Measurements from ENCODE around the gene RBM20. TPM values are rescaled to one million over a fixed set of nuclear protein-coding genes. Genes with fewer than 3 reads are reported as not detected.
A peak's percentile ranks its signal among the peaks of the same experiment; 100 is the strongest.
"Not testable (repeated sequence)": the region's sequence is repeated elsewhere in the genome, so short reads cannot be mapped to it uniquely, and the experiment has no call there.

RBM20 gene
- total RNA-seq, 2 experiments from 2014 or later = 0.03 TPM; not detected in 1

DNA sequence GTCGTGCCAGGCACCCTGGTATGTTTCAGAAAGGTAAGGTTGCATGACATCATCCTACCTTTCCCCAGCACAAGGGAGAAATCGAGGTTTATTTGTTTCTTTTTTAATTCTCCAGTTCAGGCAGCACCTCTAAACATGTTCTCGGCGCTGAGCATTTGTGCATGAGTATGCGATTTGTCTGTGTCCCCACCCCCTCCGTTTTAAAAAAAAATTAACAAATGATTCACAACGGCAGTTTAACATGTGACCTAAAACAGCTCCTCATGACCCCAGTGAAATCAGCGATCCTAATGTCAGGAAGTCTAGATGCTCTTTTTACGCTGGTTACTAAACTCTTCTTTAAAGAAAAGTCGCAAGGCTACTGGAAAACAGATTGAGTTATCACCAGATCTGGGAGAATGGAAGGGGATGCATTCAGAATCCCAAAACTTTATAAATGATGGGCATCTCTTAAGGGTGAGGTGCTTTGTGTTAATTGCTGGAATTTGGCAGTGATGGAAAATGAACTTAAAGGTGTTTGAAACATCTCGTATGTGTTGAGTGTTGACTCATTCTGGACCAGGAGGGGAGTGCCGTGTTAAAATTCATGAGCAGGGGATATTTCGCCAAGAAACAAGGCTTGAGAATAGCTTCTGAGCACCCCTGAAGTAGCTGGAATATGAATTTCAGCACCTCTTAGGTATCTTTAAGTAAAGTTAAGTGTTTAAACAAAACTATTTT is 120.8 kb downstream of the RBM20 start:
- Mint-ChIP-seq H3K9me3 (ENCODE audit: insufficient read depth) (no peaks in the 10 kb centered on the region), H3K27me3 (ENCODE audit: low read depth) (no peaks in the 10 kb centered on the region), H3K4me3 (no peak overlapping the region), H3K36me3 (ENCODE audit: low read depth) (no peaks in the 10 kb centered on the region), H3K27ac (no peak overlapping the region), H3K4me1 (ENCODE audit: low read depth) (peaks cover 3% of the 10 kb centered on the region)
- DNase-seq (no peak), ATAC-seq (no peak)
- CTCF ChIA-PET = interaction anchor here (1.0 to 2.1 kb wide), 3 partner anchors 9 to 38 kb away, joined by 3 to 7 read pairs (median 3); no protein-coding TSS in a partner anchor
- POLR2A ChIA-PET = interaction anchor here (1.4 kb wide), 1 partner anchor 9 kb away, joined by 6 read pairs; no protein-coding TSS in a partner anchor

DNA sequence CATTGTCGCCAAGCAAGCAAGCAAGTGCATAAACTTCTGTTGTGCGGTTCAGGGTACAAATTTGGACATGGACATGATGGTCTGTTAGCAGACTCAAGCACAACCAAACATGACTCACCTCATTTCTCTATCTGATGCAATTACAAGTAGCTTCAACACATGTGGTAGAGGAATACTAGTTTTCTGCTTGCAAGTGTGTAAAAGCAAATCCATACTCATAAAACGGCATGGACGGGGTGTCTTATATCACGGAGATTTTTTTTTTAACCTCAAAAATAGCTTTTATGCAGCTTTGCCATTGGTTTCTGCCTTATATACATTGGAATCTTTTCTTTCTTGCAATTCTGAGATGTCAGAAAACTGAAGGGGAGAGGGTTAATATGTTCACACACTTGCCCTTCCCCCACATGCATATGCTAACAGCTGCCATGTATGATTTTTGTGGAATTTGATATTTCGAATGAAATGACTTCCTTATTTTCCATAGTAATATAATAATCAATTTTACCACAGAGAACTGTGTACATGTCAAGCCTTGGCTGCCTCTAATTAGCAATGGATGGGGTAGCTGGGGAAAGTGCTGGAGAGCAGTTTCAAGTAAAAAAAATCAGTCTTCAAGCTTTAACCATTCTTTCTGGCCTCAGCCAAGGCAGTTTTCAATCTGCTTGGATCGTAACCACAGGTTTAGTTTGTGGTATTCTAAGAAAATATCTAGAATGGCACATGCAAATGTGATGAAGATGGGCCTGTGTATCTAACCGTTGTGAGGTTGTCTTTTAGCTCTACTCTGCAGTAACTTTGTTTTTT is 121.6 kb downstream of the RBM20 start:
- DNase-seq (no peak), ATAC-seq (no peak)
- H3K9me3 Mint-ChIP-seq (ENCODE audit: insufficient read depth) = no peaks in the 10 kb centered on the region
- ChIA-PET POLR2A (interaction anchor here (1.4 kb wide), 1 partner anchor 8 kb away, joined by 6 read pairs; no protein-coding TSS in a partner anchor), CTCF (interaction anchor here (1.0 to 2.1 kb wide), 4 partner anchors 10 to 128 kb away, joined by 3 to 7 read pairs (median 3); no protein-coding TSS in a partner anchor)
- no peaks in the 10 kb centered on the region for H3K36me3 Mint-ChIP-seq (ENCODE audit: low read depth)
- H3K27ac Mint-ChIP-seq = no peak overlapping the region
- H3K27me3 Mint-ChIP-seq (ENCODE audit: low read depth) = no peaks in the 10 kb centered on the region
- peaks cover 3% of the 10 kb centered on the region for H3K4me1 Mint-ChIP-seq (ENCODE audit: low read depth)
- no peak overlapping the region for H3K4me3 Mint-ChIP-seq

DNA sequence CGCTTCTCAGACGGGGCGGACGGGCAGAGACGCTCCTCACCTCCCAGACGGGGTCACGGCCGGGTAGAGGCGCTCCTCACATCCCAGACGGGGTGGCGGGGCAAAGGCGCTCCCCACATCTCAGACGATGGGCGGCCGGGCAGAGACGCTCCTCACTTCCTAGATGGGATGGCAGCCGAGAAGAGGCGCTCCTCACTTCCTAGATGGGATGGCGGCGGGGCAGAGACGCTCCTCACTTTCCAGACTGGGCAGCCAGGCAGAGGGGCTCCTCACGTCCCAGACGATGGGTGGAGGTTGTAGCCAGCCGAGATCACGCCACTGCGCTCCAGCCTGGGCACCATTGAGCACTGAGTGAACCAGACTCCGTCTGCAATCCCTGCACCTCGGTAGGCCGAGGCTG is 123.5 kb downstream of the RBM20 start:
- POLR2A ChIA-PET; DNase-seq; H3K36me3 Mint-ChIP-seq (ENCODE audit: low read depth); ATAC-seq; H3K27me3 Mint-ChIP-seq (ENCODE audit: low read depth); H3K4me1 Mint-ChIP-seq (ENCODE audit: low read depth); CTCF ChIA-PET; H3K4me3 Mint-ChIP-seq; H3K9me3 Mint-ChIP-seq (ENCODE audit: insufficient read depth); H3K27ac Mint-ChIP-seq: not testable (repeated sequence)

DNA sequence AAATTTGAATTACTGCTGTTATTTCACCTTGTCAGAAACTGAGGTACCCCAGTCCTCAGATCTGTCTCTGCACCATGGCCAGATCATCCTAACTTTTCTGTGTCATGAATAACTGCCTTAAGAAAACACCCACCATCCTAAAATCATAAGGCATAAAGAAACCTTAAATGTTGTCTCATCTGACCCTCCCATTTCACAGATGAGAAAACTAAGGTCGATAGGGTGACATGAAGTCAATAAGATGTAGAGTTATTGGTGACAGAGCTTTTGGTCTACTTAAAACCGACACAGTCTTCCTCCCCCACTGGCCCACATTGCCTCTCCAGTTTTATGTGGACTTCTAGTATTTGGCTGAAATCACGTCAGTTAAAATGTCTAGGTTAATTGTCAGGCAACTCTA is 126.1 kb downstream of the RBM20 start:
- DNase-seq (no peak), ATAC-seq (no peak)
- Mint-ChIP-seq H3K9me3 (ENCODE audit: insufficient read depth) (no peaks in the 10 kb centered on the region), H3K27me3 (ENCODE audit: low read depth) (no peaks in the 10 kb centered on the region), H3K27ac (no peak overlapping the region), H3K4me1 (ENCODE audit: low read depth) (peaks cover 17% of the 10 kb centered on the region), H3K4me3 (no peak overlapping the region), H3K36me3 (ENCODE audit: low read depth) (no peaks in the 10 kb centered on the region)
- ChIA-PET POLR2A (no interaction called here), CTCF (no interaction called here)

DNA sequence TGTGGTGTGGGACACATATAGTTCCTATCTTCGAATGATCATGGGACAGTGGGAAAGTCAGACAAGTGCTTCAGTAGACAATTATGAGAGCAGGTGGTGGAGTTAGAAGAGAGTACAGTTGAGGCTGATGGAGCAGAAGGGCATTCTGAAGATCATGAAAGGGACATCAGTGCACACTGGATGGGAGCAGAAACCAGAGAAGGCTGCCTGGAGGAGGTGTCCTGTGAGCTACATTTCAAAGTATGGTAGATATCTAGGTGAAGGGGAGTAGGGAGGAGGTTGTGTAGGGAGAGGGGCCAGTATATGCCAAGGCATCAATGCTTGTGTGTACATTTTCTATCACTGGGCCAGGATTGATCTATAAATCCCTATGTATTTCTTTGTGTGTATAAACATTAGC is 127.3 kb downstream of the RBM20 start:
- Mint-ChIP-seq H3K4me1 (ENCODE audit: low read depth) (peaks cover 21% of the 10 kb centered on the region), H3K9me3 (ENCODE audit: insufficient read depth) (no peaks in the 10 kb centered on the region), H3K36me3 (ENCODE audit: low read depth) (no peaks in the 10 kb centered on the region), H3K27me3 (ENCODE audit: low read depth) (no peaks in the 10 kb centered on the region), H3K27ac (no peak overlapping the region), H3K4me3 (no peak overlapping the region)
- ATAC-seq = no peak
- ChIA-PET CTCF (no interaction called here), POLR2A (no interaction called here)
- no peak for DNase-seq

DNA sequence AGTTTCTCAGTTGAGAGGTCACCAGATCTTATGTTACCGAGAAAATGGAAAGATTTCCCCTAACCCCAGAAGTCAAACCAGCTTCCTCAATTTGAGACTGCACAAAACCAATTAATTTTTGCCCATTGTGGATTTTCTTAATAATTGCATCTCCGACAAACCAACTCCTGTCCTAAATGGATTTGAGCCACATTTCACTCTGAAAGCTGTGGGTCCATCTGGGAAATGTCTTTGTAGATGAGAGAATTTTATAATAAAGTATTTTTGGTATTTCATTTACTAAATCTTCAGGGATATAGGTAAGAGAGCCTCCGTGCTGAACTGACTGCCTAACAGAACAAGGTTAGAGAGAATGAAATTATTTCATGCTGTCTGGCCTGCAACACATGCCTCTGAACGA is 127.9 kb downstream of the RBM20 start:
- no peak overlapping the region for H3K27ac Mint-ChIP-seq
- peaks cover 21% of the 10 kb centered on the region for H3K4me1 Mint-ChIP-seq (ENCODE audit: low read depth)
- H3K36me3 Mint-ChIP-seq (ENCODE audit: low read depth) = no peaks in the 10 kb centered on the region
- H3K9me3 Mint-ChIP-seq (ENCODE audit: insufficient read depth) = no peaks in the 10 kb centered on the region
- no peaks in the 10 kb centered on the region for H3K27me3 Mint-ChIP-seq (ENCODE audit: low read depth)
- no peak for DNase-seq
- ChIA-PET CTCF (no interaction called here), POLR2A (no interaction called here)
- no peak for ATAC-seq
- H3K4me3 Mint-ChIP-seq = no peak overlapping the region

DNA sequence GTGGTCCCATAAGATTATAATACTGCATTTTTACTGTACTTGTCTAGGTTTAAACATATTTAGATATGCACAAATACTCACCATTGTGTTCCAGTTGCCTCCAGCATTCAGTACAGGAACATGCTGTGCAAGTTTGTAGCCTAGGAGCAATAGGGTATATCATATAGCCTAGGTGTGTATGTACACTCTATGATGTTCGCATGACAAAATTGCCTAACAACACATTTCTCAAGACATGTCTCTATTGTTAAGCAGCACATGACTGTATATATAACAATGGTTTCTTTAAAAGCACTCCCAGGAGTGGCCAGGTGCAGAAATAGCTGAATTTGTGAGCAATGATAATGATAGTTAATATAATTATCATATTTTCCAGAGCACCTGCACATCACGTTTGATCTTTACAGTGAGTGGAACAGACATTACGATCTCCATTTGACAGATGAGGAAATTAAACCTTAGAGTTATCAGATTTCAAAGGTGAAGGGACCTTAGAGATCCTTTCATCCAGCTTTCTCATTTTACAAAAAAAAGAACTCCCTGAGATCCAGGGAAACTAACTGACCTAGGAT is 128.4 kb downstream of the RBM20 start:
- H3K27me3 Mint-ChIP-seq (ENCODE audit: low read depth) = no peaks in the 10 kb centered on the region
- ATAC-seq (no peak), DNase-seq (no peak)
- H3K4me1 Mint-ChIP-seq (ENCODE audit: low read depth) = peaks cover 21% of the 10 kb centered on the region
- H3K36me3 Mint-ChIP-seq (ENCODE audit: low read depth) = no peaks in the 10 kb centered on the region
- ChIA-PET POLR2A (interaction anchor here (0.6 to 2.2 kb wide), 2 partner anchors 99 to 146 kb away, joined by 3 to 11 read pairs; partner anchors contain the start of genes BBIP1 and SHOC2), CTCF (interaction anchor here (0.7 to 2.7 kb wide), 2 partner anchors 31 to 108 kb away, joined by 3 to 16 read pairs; no protein-coding TSS in a partner anchor)
- no peak overlapping the region for H3K27ac Mint-ChIP-seq
- no peak overlapping the region for H3K4me3 Mint-ChIP-seq
- no peaks in the 10 kb centered on the region for H3K9me3 Mint-ChIP-seq (ENCODE audit: insufficient read depth)

DNA sequence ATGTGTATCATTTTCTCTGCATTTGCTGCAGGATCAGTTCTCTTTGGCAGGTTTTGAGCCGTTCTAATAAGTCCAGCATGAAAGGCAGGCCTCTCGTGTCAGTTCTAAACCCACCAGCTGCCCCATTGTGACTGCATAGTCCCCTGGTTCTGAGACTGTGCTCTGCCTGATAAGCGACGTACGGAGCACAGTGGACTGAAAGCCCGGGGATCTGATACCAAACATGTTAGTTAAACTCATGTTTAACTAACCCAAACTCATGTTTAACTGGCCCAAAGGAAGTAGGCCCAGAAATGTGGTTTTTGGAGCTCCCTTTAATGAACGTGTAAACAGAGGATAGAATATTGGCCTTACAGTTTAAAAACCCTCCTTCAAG is 129.5 kb downstream of the RBM20 start:
- H3K27me3 Mint-ChIP-seq (ENCODE audit: low read depth) = no peaks in the 10 kb centered on the region
- H3K27ac Mint-ChIP-seq = peak overlapping the region; percentile 71
- no peaks in the 10 kb centered on the region for H3K9me3 Mint-ChIP-seq (ENCODE audit: insufficient read depth)
- no peak overlapping the region for H3K4me3 Mint-ChIP-seq
- no peak for ATAC-seq
- DNase-seq = no peak
- no peaks in the 10 kb centered on the region for H3K36me3 Mint-ChIP-seq (ENCODE audit: low read depth)
- ChIA-PET POLR2A (interaction anchor here (0.6 to 2.2 kb wide), 12 partner anchors 8 to 153 kb away, joined by 3 to 11 read pairs (median 3); partner anchors contain the start of genes BBIP1, PDCD4 and SHOC2), CTCF (interaction anchor here (0.8 to 2.7 kb wide), 6 partner anchors 18 to 99 kb away, joined by 3 to 16 read pairs (median 4); no protein-coding TSS in a partner anchor)
- H3K4me1 Mint-ChIP-seq (ENCODE audit: low read depth) = peaks cover 22% of the 10 kb centered on the region

DNA sequence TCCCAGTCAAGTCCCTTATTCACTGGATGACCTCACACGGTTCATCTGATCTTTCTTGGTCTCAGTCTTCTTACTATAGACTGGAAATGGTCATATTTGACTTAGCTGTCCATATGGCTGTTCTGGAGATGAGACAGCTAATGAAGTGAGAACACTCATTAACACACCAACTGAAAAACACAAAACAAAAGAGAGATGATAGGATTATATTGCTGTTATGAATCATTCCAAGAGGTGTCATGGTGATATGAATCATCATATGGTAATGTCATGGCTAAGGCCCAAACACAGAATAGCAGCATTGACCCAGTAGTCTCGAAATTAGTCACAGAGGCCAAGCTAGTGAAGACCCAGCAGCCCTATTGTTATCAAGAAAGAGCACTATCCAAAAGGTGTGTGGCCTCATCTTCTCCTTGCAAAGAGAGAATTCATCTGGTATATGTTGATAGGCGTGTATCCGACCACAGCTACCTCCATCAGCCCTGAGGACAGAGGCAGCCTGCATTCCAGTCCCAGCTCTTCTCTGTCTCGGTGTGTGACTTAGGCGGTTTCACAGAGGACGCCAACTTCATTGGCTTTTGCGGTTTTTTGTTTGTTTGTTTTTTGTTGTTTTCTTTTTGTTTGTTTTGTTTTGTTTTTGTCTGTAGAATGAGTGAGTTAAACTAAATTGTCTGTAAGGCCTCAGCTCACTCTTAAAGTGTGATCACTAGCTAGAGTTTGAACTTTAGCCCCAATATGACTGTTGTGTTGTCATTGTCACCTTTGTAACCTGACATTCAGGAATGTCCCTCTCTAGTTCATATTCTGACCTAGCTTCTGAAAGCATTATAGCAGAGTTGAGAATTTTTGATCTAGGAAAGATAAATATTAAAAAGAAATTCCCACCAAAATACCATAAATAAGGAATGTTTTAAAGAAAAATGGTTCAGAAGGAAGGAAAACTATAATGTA is 130.2 kb downstream of the RBM20 start:
- peak; percentile 90 for ATAC-seq
- H3K4me1 Mint-ChIP-seq (ENCODE audit: low read depth) = peaks cover 24% of the 10 kb centered on the region
- CTCF ChIA-PET = interaction anchor here (0.6 to 2.7 kb wide), 9 partner anchors 17 to 146 kb away, joined by 3 to 16 read pairs (median 3); no protein-coding TSS in a partner anchor
- H3K27me3 Mint-ChIP-seq (ENCODE audit: low read depth) = no peaks in the 10 kb centered on the region
- no peaks in the 10 kb centered on the region for H3K36me3 Mint-ChIP-seq (ENCODE audit: low read depth)
- H3K4me3 Mint-ChIP-seq = no peak overlapping the region
- no peaks in the 10 kb centered on the region for H3K9me3 Mint-ChIP-seq (ENCODE audit: insufficient read depth)
- DNase-seq = peak; percentile 53
- POLR2A ChIA-PET = interaction anchor here (0.6 to 2.2 kb wide), 13 partner anchors 9 to 153 kb away, joined by 3 to 11 read pairs (median 3); partner anchors contain the start of genes BBIP1, PDCD4 and SHOC2
- H3K27ac Mint-ChIP-seq = peak overlapping the region; percentile 71

DNA sequence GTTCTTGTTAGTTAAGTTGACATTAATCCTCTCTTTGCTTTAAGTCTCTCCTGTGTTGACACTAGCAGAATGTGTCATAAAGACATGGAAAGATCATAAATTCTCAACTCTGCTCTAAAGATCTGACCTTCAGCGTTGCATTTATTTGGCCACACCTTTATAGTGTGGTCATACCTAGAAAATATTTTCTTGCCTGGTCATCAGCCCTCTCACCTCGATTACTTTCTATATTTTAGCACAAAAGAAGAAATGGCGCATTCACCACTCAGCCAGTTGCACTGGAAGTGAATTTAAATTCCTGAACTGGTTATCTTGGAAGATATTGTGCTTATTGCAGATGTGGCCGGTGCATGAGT is 130.9 kb downstream of the RBM20 start:
- Mint-ChIP-seq H3K27ac (no peak overlapping the region), H3K9me3 (ENCODE audit: insufficient read depth) (no peaks in the 10 kb centered on the region), H3K4me1 (ENCODE audit: low read depth) (peaks cover 29% of the 10 kb centered on the region), H3K27me3 (ENCODE audit: low read depth) (no peaks in the 10 kb centered on the region), H3K36me3 (ENCODE audit: low read depth) (no peaks in the 10 kb centered on the region), H3K4me3 (no peak overlapping the region)
- CTCF ChIA-PET = interaction anchor here (0.6 to 2.7 kb wide), 7 partner anchors 16 to 145 kb away, joined by 3 to 16 read pairs (median 3); no protein-coding TSS in a partner anchor
- POLR2A ChIA-PET = interaction anchor here (1.8 kb wide), 1 partner anchor 10 kb away, joined by 6 read pairs; no protein-coding TSS in a partner anchor
- DNase-seq (no peak), ATAC-seq (no peak)

DNA sequence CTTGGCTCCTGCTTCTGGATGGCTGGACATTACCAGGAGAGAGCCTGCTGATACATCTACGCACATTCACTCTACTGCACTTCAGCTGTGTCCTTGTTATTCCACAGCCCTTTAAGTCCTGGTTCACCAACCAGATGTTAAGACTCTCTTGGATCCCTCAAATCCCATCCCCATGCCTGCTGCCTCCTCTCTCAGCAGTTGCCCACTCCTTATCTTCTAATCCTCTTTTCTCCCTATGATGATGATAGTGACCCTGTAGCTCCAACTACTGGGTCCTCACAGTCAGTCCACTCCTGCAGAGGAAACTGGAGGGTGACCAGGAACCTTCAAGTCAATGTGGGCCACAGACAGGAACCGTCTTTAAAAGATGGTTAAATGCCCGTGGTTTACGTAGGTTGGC is 131.3 kb downstream of the RBM20 start:
- ATAC-seq (no peak), DNase-seq (no peak)
- Mint-ChIP-seq H3K9me3 (ENCODE audit: insufficient read depth) (no peaks in the 10 kb centered on the region), H3K36me3 (ENCODE audit: low read depth) (no peaks in the 10 kb centered on the region), H3K27me3 (ENCODE audit: low read depth) (no peaks in the 10 kb centered on the region), H3K4me1 (ENCODE audit: low read depth) (peaks cover 29% of the 10 kb centered on the region), H3K4me3 (no peak overlapping the region), H3K27ac (no peak overlapping the region)
- CTCF ChIA-PET = interaction anchor here (0.6 kb wide), 1 partner anchor 145 kb away, joined by 3 read pairs; no protein-coding TSS in a partner anchor
- POLR2A ChIA-PET = no interaction called here

All from activated CD8-positive, alpha-beta T cell treated with anti-CD3 and anti-CD28 coated beads, Interleukin-2, amount 10 ng/mL, durations not matched to agents 7 days and 5 days (primary cell).